NCI-H1105 treated with DMSO at 0.1 percent for 48 hours (cell line): ENCODE data around the gene IGFLR1.
A peak's percentile ranks its signal among the peaks of the same experiment; 100 is the strongest.
"Not testable (repeated sequence)": the region's sequence is repeated elsewhere in the genome, so short reads cannot be mapped to it uniquely, and the experiment has no call there.

Experiments used
- DNase-seq: peaks from one replicate; lab custom pipeline; 2025; lab: John Stamatoyannopoulos, UW

Gene IGFLR1

GRCh38 chr19:35704218-35704617 is 38.0 kb downstream of the IGFLR1 start, which contains the start of gene ZBTB32:
Gene ZBTB32 (plus strand): TSS chr19:35704558. CDS start chr19:35714627, 10,069 bp downstream.
- DNase-seq, result no peak

GRCh38 chr19:35703343-35703742 is 38.9 kb downstream of the IGFLR1 start:
- DNase-seq, result no peak

- DNase-seq, result peak; percentile 99
These were observed 39.8 kb downstream of the IGFLR1 start for GRCh38 chr19:35702223-35703012.

DNA sequence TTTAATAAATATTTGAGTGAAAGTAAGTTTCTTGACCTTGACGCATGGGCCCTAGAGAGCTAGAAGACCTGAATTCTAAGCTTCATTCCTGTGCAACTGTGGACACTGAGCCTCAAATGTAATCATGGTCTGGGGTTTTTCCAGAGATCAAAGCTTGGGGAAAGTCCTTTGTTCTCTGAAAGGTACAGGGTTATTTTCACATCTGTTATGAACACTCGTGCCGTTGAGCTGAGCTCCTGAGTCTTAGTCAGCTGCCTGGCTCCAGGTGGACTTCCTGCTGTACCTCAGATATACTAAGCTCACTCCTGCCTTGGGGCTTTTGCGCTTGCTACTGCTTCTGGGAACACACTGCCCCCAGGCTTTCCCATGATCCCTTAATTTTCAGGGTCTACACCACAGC is 45.4 kb downstream of the IGFLR1 start:
- no peak for DNase-seq

GRCh38 chr19:35695895-35696422 is 46.3 kb downstream of the IGFLR1 start:
- DNase-seq, result no peak

DNA sequence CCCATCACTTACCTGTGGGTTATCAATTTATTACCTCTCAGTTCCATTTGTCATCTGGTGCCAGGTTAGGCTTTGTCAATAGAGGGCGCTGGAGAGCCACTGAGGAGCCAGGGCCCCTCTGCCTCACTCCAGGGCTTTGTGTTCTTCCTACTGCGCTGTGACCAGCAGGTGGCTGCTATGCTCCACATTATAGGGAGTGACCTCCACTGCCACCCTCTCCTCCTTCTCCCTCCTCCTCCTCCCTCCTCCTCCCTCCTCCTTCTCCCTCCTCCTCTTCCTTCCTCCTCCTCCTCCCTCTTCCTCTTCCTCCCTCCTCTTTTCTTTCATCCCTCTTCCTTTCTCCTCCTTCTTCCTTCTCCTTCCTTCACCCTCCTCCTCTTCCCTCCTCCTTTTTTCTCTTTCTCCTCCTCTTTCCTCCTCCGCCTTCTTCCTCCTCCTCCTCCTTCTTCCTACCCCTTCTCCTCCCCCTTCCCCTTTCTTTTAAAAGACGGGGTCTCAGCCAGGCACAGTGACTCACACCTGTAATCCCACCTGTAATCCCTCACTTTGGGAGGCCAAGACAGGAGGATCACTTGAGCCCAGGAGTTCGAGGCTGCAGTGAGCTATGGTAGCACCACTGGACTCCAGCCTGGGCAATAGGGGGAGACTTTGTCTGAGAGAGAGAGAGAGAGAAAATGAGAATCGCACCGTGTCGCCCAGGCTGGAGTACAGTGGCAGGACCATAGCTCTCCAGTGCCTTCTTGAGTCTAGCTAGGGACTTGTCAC is 48.2 kb downstream of the IGFLR1 start:
- peak; percentile 86 for DNase-seq

DNA sequence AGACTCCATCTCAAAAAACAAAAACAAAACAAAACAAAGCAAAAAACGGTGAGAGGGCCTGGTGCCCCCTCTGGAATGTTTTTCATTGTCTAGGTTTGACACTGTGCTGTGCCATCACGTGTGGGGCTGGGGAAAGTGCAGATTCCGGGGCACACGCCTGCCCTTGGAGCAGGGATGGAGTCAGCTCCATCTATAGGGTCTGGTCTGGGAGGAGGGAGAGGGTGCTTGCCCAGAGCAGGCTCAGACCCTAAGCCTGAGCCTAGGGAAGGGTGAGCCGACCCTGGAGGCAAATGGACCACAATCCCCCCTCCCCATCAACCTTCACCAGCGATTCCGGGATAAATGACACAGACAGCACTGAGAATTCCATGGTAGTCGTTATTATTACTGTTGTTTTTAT is 48.8 kb downstream of the IGFLR1 start:
- no peak for DNase-seq

DNA sequence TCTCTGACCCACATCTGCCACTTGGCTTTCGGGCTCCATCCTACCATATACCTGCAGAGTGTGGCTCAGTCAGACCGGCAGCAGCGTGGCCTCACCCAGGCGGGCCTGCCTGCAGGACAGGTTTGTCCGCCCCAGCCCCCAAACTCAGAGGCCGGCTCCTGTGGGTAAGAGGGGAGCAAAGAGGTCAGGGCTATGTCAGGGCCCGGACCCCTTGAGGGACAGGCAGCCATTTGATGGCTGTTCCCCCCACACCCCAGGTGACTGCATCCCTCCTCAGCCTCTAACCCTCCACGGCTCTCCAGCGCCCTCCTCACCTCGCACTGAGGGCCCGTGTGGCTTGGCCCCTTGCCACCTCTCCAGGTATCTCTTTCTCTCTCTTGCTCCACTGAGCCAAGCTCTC is 50.2 kb downstream of the IGFLR1 start:
- DNase-seq, result no peak

GRCh38 chr19:35691106-35691505 is 51.1 kb downstream of the IGFLR1 start:
- not testable (repeated sequence) for DNase-seq

- DNase-seq, result no peak
These were observed 52.4 kb downstream of the IGFLR1 start for GRCh38 chr19:35689836-35690235.
